Smooth muscle cell (in vitro differentiated cells): ENCODE results near the gene NAT16. TPM values are rescaled to one million over a fixed set of nuclear protein-coding genes. Genes with fewer than 3 reads are reported as not detected.

Experiments
- DNase-seq: peaks from one replicate; lab custom pipeline; 2025; ENCODE audit not compliant: unreplicated experiment; lab: John Stamatoyannopoulos, UW
- H2AFZ ChIP-seq: fragments of 200-600 bp; sonication (generic); 2 replicates; pipeline ENCODE4 v1.6.0; 2016; ENCODE audit warnings: antibody characterized with exemption, low read depth, mild to moderate bottlenecking
- H3F3A ChIP-seq: fragments of 200-600 bp; sonication (generic); 2 replicates; pipeline ENCODE4 v1.6.0; 2017; ENCODE audit warnings: antibody characterized with exemption, low read depth
- H3K27ac ChIP-seq: fragments of 200-600 bp; sonication (generic); 2 replicates; pipeline ENCODE4 v1.5.1; 2016; ENCODE audit warnings: low read depth, mild to moderate bottlenecking
- H3K27me3 ChIP-seq: fragments of 200-600 bp; sonication (generic); 2 replicates; pipeline ENCODE4 v1.6.1; 2016; ENCODE audit warnings: low read depth, mild to moderate bottlenecking
- H3K36me3 ChIP-seq: fragments of 200-600 bp; sonication (generic); 2 replicates; pipeline ENCODE4 v1.5.1; 2016; ENCODE audit warnings: low read depth
- H3K4me1 ChIP-seq: fragments of 200-600 bp; sonication (generic); 2 replicates; pipeline ENCODE4 v1.5.1; 2016; ENCODE audit warnings: low read depth
- H3K4me2 ChIP-seq: fragments of 200-600 bp; sonication (generic); 2 replicates; pipeline ENCODE4 v1.6.0; 2016; ENCODE audit warnings: mild to moderate bottlenecking
- H3K4me3 ChIP-seq: fragments of 200-600 bp; sonication (generic); 2 replicates; pipeline ENCODE4 v1.5.1; 2016; ENCODE audit warnings: mild to moderate bottlenecking
- H3K79me2 ChIP-seq: fragments of 200-600 bp; sonication (generic); 2 replicates; pipeline ENCODE4 v1.6.0; 2016; ENCODE audit warnings: low read depth, mild to moderate bottlenecking
- H3K9ac ChIP-seq: fragments of 200-600 bp; sonication (generic); 2 replicates; pipeline ENCODE4 v1.6.0; 2016; ENCODE audit warnings: low read depth
- H3K9me3 ChIP-seq: fragments of 200-600 bp; sonication (generic); replicated peaks from 2 replicates; pipeline ENCODE4 v1.5.1; 2016; ENCODE audit warnings: low read depth
- H4K20me1 ChIP-seq: fragments of 200-600 bp; sonication (generic); 2 replicates; pipeline ENCODE4 v1.6.0; 2016; ENCODE audit warnings: low read depth
- CTCF ChIP-seq: fragments of 200-600 bp; sonication (generic); IDR thresholded peaks from 2 replicates; pipeline ENCODE4 v1.5.1; 2017; ENCODE audit warnings: borderline replicate concordance, mild to moderate bottlenecking, antibody characterized with exemption; ENCODE audit not compliant: insufficient read depth, poor library complexity, severe bottlenecking
- WGBS: methylation state at CpG from one replicate; pipeline ENCODE4 v1.1.7; 2016; ENCODE audit warnings: low lambda C conversion rate; 5-methylcytosine and 5-hydroxymethylcytosine counted together
- polyA plus RNA-seq: library from polyadenylated mRNA; unstranded; fragments of >200 nt; fragmentation: Nextera tagmentation; extraction: Ambion mirVana; gene quantifications from 2 replicates; pipeline ENCODE4 v1.2.1, GENCODE V29; 2016
- total RNA-seq: library from RNA; depleted of rRNA; stranded (reverse); fragments of >200 nt; gene quantifications from 2 replicates; pipeline ENCODE4 v1.2.3, GENCODE V29; 2014

Gene NAT16
- total and polyA plus RNA-seq, 2 experiments from 2014 or later: not detected

GRCh38 chr7:101129603-101130117 lies 50.4 kb downstream of the NAT16 start:
- DNase-seq: no peak
- no peak overlapping the region for H3K4me3 ChIP-seq
- H3K27me3 ChIP-seq: no peaks in the 10 kb centered on the region
- peaks cover 14% of the 10 kb centered on the region for H3K79me2 ChIP-seq
- peaks cover 69% of the 10 kb centered on the region for H3F3A ChIP-seq
- no peak overlapping the region for H3K9ac ChIP-seq
- peak overlapping the region; percentile 100 for H3K27ac ChIP-seq
- H3K4me1 ChIP-seq: peaks cover 23% of the 10 kb centered on the region
- H3K4me2 ChIP-seq: peak overlapping the region; percentile 88
- H3K36me3 ChIP-seq: peaks cover 6% of the 10 kb centered on the region
- peaks cover 62% of the 10 kb centered on the region for H4K20me1 ChIP-seq
- H3K9me3 ChIP-seq: no peaks in the 10 kb centered on the region
- H2AFZ ChIP-seq: no peak overlapping the region
- WGBS: 97% methylated on average over 3 of the region's 3 CpGs
- no peak for TF ChIP-seq CTCF

- Histone ChIP-seq H3K4me3 (peak overlapping the region; percentile 53), H4K20me1 (peaks cover 57% of the 10 kb centered on the region), H3K9me3 (no peaks in the 10 kb centered on the region), H3K27ac (peak overlapping the region; percentile 100), H3K79me2 (peaks cover 14% of the 10 kb centered on the region), H3K27me3 (no peaks in the 10 kb centered on the region), H3K9ac (peak overlapping the region; percentile 79), H3K36me3 (peaks cover 6% of the 10 kb centered on the region), H3K4me2 (peak overlapping the region; percentile 88), H3K4me1 (peaks cover 9% of the 10 kb centered on the region), H2AFZ (no peak overlapping the region), H3F3A (peaks cover 60% of the 10 kb centered on the region)
- DNase-seq: no peak
- TF ChIP-seq CTCF: no peak
- 80% methylated on average over 14 of the region's 14 CpGs for WGBS
Measured at GRCh38 chr7:101128040-101128834, 51.9 kb downstream of the NAT16 start.

GRCh38 chr7:101127460-101128039 lies 52.5 kb downstream of the NAT16 start:
- peaks cover 14% of the 10 kb centered on the region for H3K79me2 ChIP-seq
- H3K4me1 ChIP-seq: peaks cover 13% of the 10 kb centered on the region
- peak overlapping the region; percentile 100 for H3K27ac ChIP-seq
- H3K36me3 ChIP-seq: peaks cover 6% of the 10 kb centered on the region
- peaks cover 52% of the 10 kb centered on the region for H4K20me1 ChIP-seq
- 62% methylated on average over 3 of the region's 3 CpGs for WGBS
- peak overlapping the region; percentile 53 for H3K4me3 ChIP-seq
- no peak for TF ChIP-seq CTCF
- peak overlapping the region; percentile 88 for H3K4me2 ChIP-seq
- no peaks in the 10 kb centered on the region for H3K9me3 ChIP-seq
- H2AFZ ChIP-seq: no peak overlapping the region
- no peaks in the 10 kb centered on the region for H3K27me3 ChIP-seq
- peak overlapping the region; percentile 79 for H3K9ac ChIP-seq
- DNase-seq: no peak
- H3F3A ChIP-seq: peaks cover 62% of the 10 kb centered on the region
